DOHH2 (cell line): ENCODE measurements around the gene PHF11.

Experiments
- H3F3A ChIP-seq: fragments of 200-600 bp; sonication (generic), shearing (Covaris generic); 2 replicates; pipeline ENCODE4 v1.6.0; 2016; ENCODE audit warnings: antibody characterized with exemption, mild to moderate bottlenecking; ENCODE audit not compliant: control insufficient read depth, insufficient read depth
- H3K27ac ChIP-seq: fragments of 200-600 bp; sonication (generic); 2 replicates; pipeline ENCODE4 v1.5.1; 2014; ENCODE audit warnings: low read depth, mild to moderate bottlenecking, low read length, moderate library complexity
- H3K27me3 ChIP-seq: fragments of 200-600 bp; sonication (generic); 2 replicates; pipeline ENCODE4 v1.6.1; 2014; ENCODE audit warnings: mild to moderate bottlenecking, low read length, mixed read lengths; ENCODE audit not compliant: control insufficient read depth
- H3K36me3 ChIP-seq: fragments of 200-600 bp; sonication (generic); 2 replicates; pipeline ENCODE4 v1.6.1; 2014; ENCODE audit warnings: mild to moderate bottlenecking, low read length, moderate library complexity, mixed read lengths; ENCODE audit not compliant: control insufficient read depth
- H3K4me1 ChIP-seq: fragments of 200-600 bp; sonication (generic); 2 replicates; pipeline ENCODE4 v1.6.1; 2014; ENCODE audit warnings: mild to moderate bottlenecking, low read length, mixed read lengths; ENCODE audit not compliant: control insufficient read depth
- H3K4me2 ChIP-seq: fragments of 200-600 bp; sonication (generic); 2 replicates; pipeline ENCODE4 v1.6.0; 2014; ENCODE audit warnings: mild to moderate bottlenecking, low read length, moderate library complexity
- H3K4me3 ChIP-seq: fragments of 200-600 bp; sonication (generic); 2 replicates; pipeline ENCODE4 v1.5.1; 2014; ENCODE audit warnings: mild to moderate bottlenecking, low read length, mixed read lengths
- H3K79me2 ChIP-seq: fragments of 200-600 bp; sonication (generic); 2 replicates; pipeline ENCODE4 v1.6.1; 2014; ENCODE audit warnings: mild to moderate bottlenecking, low read length, mixed read lengths; ENCODE audit not compliant: control insufficient read depth
- H3K9me2 ChIP-seq: fragments of 200-600 bp; sonication (generic); replicated peaks from 2 replicates; pipeline ENCODE4 v1.6.1; 2014; ENCODE audit warnings: mild to moderate bottlenecking, low read length, mixed read lengths; ENCODE audit not compliant: control insufficient read depth
- H3K9me3 ChIP-seq: fragments of 200-600 bp; sonication (generic); 2 replicates; pipeline ENCODE4 v1.6.1; 2014; ENCODE audit warnings: antibody characterized with exemption, low read length, mixed read lengths; ENCODE audit not compliant: control insufficient read depth, insufficient read depth
- H4K20me1 ChIP-seq: fragments of 200-600 bp; sonication (generic); 2 replicates; pipeline ENCODE4 v1.6.0; 2014; ENCODE audit warnings: low read depth, mild to moderate bottlenecking, antibody characterized with exemption, low read length, moderate library complexity; ENCODE audit not compliant: control insufficient read depth, insufficient read depth
- CTCF ChIP-seq: fragments of 200-600 bp; sonication (generic); IDR thresholded peaks from one replicate; pipeline ENCODE4 v1.5.1; 2014; ENCODE audit warnings: antibody characterized with exemption, mild to moderate bottlenecking, low read depth, low read length; ENCODE audit not compliant: poor library complexity, severe bottlenecking
- EZH2phosphoT487 ChIP-seq: fragments of 200-600 bp; sonication (generic); IDR thresholded peaks from 2 replicates; pipeline ENCODE4 v1.6.1; 2017; ENCODE audit warnings: borderline replicate concordance, mild to moderate bottlenecking, antibody characterized with exemption, low read length, moderate library complexity, mixed read lengths

PHF11 gene

DNA sequence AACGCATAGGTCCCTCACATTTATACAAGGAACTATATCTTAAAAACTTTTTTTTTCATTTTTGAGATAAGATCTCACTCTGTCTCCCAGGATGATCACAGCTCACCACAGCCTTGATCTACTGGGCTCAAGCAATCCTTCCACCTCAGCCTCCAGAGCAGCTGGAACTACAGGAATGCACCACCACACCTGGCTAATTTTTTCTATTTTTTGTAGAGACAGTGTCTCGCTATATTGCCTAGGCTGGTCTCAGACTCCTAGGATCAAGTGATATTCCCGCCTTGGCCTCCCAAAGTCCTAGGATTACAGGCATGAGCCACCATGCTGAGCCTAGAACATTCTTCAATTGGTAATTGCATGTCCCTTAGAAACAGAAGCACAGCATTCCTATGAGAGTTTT lies 47.9 kb downstream of the PHF11 start:
- Histone ChIP-seq H3K4me2 (no peak overlapping the region), H3F3A (no peaks in the 10 kb centered on the region), H3K9me2 (no peaks in the 10 kb centered on the region), H3K27me3 (no peaks in the 10 kb centered on the region), H3K9me3 (no peaks in the 10 kb centered on the region), H3K4me3 (no peak overlapping the region), H3K27ac (no peak overlapping the region), H4K20me1 (no peaks in the 10 kb centered on the region), H3K79me2 (no peaks in the 10 kb centered on the region), H3K4me1 (peaks cover 27% of the 10 kb centered on the region), H3K36me3 (peaks cover 74% of the 10 kb centered on the region)
- TF ChIP-seq CTCF = no peak
- no peak for TF ChIP-seq EZH2phosphoT487

DNA sequence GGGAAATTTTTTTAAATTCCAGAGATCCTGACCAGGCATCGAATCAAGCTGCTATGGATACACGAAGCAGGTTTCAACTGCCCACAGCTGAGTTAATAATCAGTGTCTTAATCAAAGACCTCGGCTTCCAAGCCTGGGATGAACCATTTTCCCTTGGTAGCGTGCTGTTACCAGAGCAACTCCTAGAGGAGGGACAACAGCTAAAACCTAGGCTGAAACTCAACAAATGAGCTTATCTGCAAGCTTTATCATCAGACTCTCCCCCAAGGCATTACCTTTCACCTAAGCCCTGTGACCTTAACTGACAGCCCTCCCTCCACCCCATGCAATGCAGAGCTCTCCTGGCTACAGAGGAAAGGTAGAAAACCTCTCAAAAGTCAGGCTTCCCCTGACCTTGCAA lies 49.9 kb downstream of the PHF11 start:
- H3F3A ChIP-seq = no peaks in the 10 kb centered on the region
- no peaks in the 10 kb centered on the region for H3K9me2 ChIP-seq
- no peaks in the 10 kb centered on the region for H3K27me3 ChIP-seq
- H3K4me3 ChIP-seq = no peak overlapping the region
- H3K9me3 ChIP-seq = no peaks in the 10 kb centered on the region
- H3K4me1 ChIP-seq = peaks cover 9% of the 10 kb centered on the region
- H3K79me2 ChIP-seq = no peaks in the 10 kb centered on the region
- H3K36me3 ChIP-seq = peaks cover 76% of the 10 kb centered on the region
- no peak overlapping the region for H3K4me2 ChIP-seq
- no peak overlapping the region for H3K27ac ChIP-seq
- no peaks in the 10 kb centered on the region for H4K20me1 ChIP-seq
- TF ChIP-seq CTCF (no peak), EZH2phosphoT487 (no peak)

- H3K36me3 ChIP-seq = peaks cover 72% of the 10 kb centered on the region
These were observed 50.8 kb downstream of the PHF11 start for GRCh38 chr13:49546561-49546960.

More at GRCh38 chr13:49546561-49546960, 50.8 kb downstream of the PHF11 start:
- Histone ChIP-seq H3K9me2 (no peaks in the 10 kb centered on the region), H4K20me1 (no peaks in the 10 kb centered on the region), H3K4me3 (no peak overlapping the region), H3K4me1 (no peaks in the 10 kb centered on the region), H3K4me2 (no peak overlapping the region), H3K27ac (no peak overlapping the region), H3F3A (no peaks in the 10 kb centered on the region), H3K27me3 (no peaks in the 10 kb centered on the region), H3K9me3 (no peaks in the 10 kb centered on the region), H3K79me2 (no peaks in the 10 kb centered on the region)
- TF ChIP-seq CTCF = no peak
- no peak for TF ChIP-seq EZH2phosphoT487
